Measurements from ENCODE around the gene UROC1. TPM values are rescaled to one million over a fixed set of nuclear protein-coding genes. Genes with fewer than 3 reads are reported as not detected.

The UROC1 gene
- total RNA-seq, 1 donor, result not detected

- Histone ChIP-seq H3K27ac (ENCODE audit: low read depth, low read length) (no peak overlapping the region), H3K4me3 (ENCODE audit: insufficient read depth, low read length) (no peak overlapping the region), H4K20me1 (ENCODE audit: insufficient read depth, low read length) (no peaks in the 10 kb centered on the region), H3K9me3 (ENCODE audit: low read depth, low read length) (no peaks in the 10 kb centered on the region), H3K79me2 (ENCODE audit: insufficient read depth, low read length) (no peaks in the 10 kb centered on the region), H2AFZ (ENCODE audit: low read length) (no peak overlapping the region), H3K27me3 (ENCODE audit: insufficient read depth, low read length) (no peaks in the 10 kb centered on the region), H3K36me3 (ENCODE audit: insufficient read depth, low read length) (peaks cover 19% of the 10 kb centered on the region), H3K4me1 (ENCODE audit: insufficient read depth, low read length) (no peaks in the 10 kb centered on the region), H3K4me2 (ENCODE audit: insufficient read depth, low read length) (no peak overlapping the region)
- no peak for TF ChIP-seq CTCF (IDR thresholded peaks at IDR 0.05; ENCODE audit: extremely low read depth, low read depth, low read length)
- DNase-seq (ENCODE audit: insufficient read length, low spot score, missing footprints), result no peak
These were observed 81.9 kb downstream of the UROC1 start for GRCh38 chr3:126435456-126436315.

GRCh38 chr3:126434931-126435411, 82.6 kb downstream of the UROC1 start:
- DNase-seq (ENCODE audit: insufficient read length, low spot score, missing footprints), result no peak
- H3K27me3 ChIP-seq (ENCODE audit: insufficient read depth, low read length), result no peaks in the 10 kb centered on the region
- H2AFZ ChIP-seq (ENCODE audit: low read length), result no peak overlapping the region
- TF ChIP-seq CTCF (IDR thresholded peaks at IDR 0.05; ENCODE audit: extremely low read depth, low read depth, low read length), result no peak
- H3K4me3 ChIP-seq (ENCODE audit: insufficient read depth, low read length), result no peak overlapping the region
- peaks cover 19% of the 10 kb centered on the region for H3K36me3 ChIP-seq (ENCODE audit: insufficient read depth, low read length)
- H3K9me3 ChIP-seq (ENCODE audit: low read depth, low read length), result no peaks in the 10 kb centered on the region
- H3K27ac ChIP-seq (ENCODE audit: low read depth, low read length), result no peak overlapping the region
- no peaks in the 10 kb centered on the region for H4K20me1 ChIP-seq (ENCODE audit: insufficient read depth, low read length)
- no peaks in the 10 kb centered on the region for H3K4me1 ChIP-seq (ENCODE audit: insufficient read depth, low read length)
- no peak overlapping the region for H3K4me2 ChIP-seq (ENCODE audit: insufficient read depth, low read length)
- H3K79me2 ChIP-seq (ENCODE audit: insufficient read depth, low read length), result no peaks in the 10 kb centered on the region

GRCh38 chr3:126434264-126434590, 83.3 kb downstream of the UROC1 start:
- no peak overlapping the region for H2AFZ ChIP-seq (ENCODE audit: low read length)
- TF ChIP-seq CTCF (IDR thresholded peaks at IDR 0.05; ENCODE audit: extremely low read depth, low read depth, low read length), result no peak
- no peaks in the 10 kb centered on the region for H3K27me3 ChIP-seq (ENCODE audit: insufficient read depth, low read length)
- H3K4me3 ChIP-seq (ENCODE audit: insufficient read depth, low read length), result no peak overlapping the region
- H3K9me3 ChIP-seq (ENCODE audit: low read depth, low read length), result no peaks in the 10 kb centered on the region
- H4K20me1 ChIP-seq (ENCODE audit: insufficient read depth, low read length), result no peaks in the 10 kb centered on the region
- DNase-seq (ENCODE audit: insufficient read length, low spot score, missing footprints), result no peak
- no peaks in the 10 kb centered on the region for H3K79me2 ChIP-seq (ENCODE audit: insufficient read depth, low read length)
- no peak overlapping the region for H3K4me2 ChIP-seq (ENCODE audit: insufficient read depth, low read length)
- no peak overlapping the region for H3K27ac ChIP-seq (ENCODE audit: low read depth, low read length)
- peaks cover 19% of the 10 kb centered on the region for H3K36me3 ChIP-seq (ENCODE audit: insufficient read depth, low read length)
- H3K4me1 ChIP-seq (ENCODE audit: insufficient read depth, low read length), result no peaks in the 10 kb centered on the region

- peaks cover 19% of the 10 kb centered on the region for H3K36me3 ChIP-seq (ENCODE audit: insufficient read depth, low read length)
- H3K79me2 ChIP-seq (ENCODE audit: insufficient read depth, low read length), result no peaks in the 10 kb centered on the region
- no peak for DNase-seq (ENCODE audit: insufficient read length, low spot score, missing footprints)
- no peak overlapping the region for H3K4me3 ChIP-seq (ENCODE audit: insufficient read depth, low read length)
- no peak overlapping the region for H3K4me2 ChIP-seq (ENCODE audit: insufficient read depth, low read length)
- TF ChIP-seq CTCF (IDR thresholded peaks at IDR 0.05; ENCODE audit: extremely low read depth, low read depth, low read length), result no peak
- no peak overlapping the region for H2AFZ ChIP-seq (ENCODE audit: low read length)
- H3K27ac ChIP-seq (ENCODE audit: low read depth, low read length), result no peak overlapping the region
- H3K9me3 ChIP-seq (ENCODE audit: low read depth, low read length), result no peaks in the 10 kb centered on the region
- H4K20me1 ChIP-seq (ENCODE audit: insufficient read depth, low read length), result no peaks in the 10 kb centered on the region
- H3K4me1 ChIP-seq (ENCODE audit: insufficient read depth, low read length), result no peaks in the 10 kb centered on the region
- H3K27me3 ChIP-seq (ENCODE audit: insufficient read depth, low read length), result no peaks in the 10 kb centered on the region
These were observed 83.9 kb downstream of the UROC1 start for GRCh38 chr3:126433496-126434263.
